ENCODE measurements around the gene BRIP1.

DNA sequence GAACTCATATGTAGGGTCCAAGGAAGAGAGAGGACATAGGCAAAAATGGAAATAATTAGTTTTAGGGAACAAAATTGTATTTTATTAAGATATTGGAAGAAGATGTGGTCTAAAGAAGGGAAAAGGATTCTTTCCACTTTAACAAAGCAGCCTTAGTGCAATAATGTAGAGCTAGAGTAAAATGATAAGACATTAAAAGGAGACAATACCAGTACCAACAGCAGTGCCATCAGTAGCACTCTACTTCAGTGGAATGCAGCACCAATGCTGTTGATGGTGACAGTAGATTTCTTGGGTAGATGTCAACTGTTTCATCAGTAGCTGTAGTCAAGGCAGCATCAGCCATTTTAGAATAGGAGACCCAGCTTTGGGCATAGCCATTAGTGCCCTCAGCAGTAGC lies 124.3 kb downstream of the BRIP1 start:
- TF ChIP-seq CEBPB (IDR thresholded peaks at IDR 0.05) (no peak), POLR2A (IDR thresholded peaks at IDR 0.05; ENCODE audit: low read length) (no peak), RAD21 (conservative IDR thresholded peaks at IDR 0.05 in 1 of 2, IDR thresholded peaks at IDR 0.05 in 1 of 2) (no peak), ESRRA (IDR thresholded peaks at IDR 0.05; ENCODE audit: borderline replicate concordance, low read length) (no peak), KDM1A (IDR thresholded peaks at IDR 0.05; ENCODE audit: low read depth) (no peak), MAZ (IDR thresholded peaks at IDR 0.05; ENCODE audit: borderline replicate concordance, low read depth, low read length) (no peak), JUN (IDR thresholded peaks at IDR 0.05) (no peak), POLR2AphosphoS2 (conservative IDR thresholded peaks at IDR 0.05; ENCODE audit: low read length) (no peak), BHLHE40 (IDR thresholded peaks at IDR 0.05; ENCODE audit: low read depth, low read length) (no peak), SMC3 (IDR thresholded peaks at IDR 0.05) (no peak)
- TF ChIP-seq, protein P1, sequence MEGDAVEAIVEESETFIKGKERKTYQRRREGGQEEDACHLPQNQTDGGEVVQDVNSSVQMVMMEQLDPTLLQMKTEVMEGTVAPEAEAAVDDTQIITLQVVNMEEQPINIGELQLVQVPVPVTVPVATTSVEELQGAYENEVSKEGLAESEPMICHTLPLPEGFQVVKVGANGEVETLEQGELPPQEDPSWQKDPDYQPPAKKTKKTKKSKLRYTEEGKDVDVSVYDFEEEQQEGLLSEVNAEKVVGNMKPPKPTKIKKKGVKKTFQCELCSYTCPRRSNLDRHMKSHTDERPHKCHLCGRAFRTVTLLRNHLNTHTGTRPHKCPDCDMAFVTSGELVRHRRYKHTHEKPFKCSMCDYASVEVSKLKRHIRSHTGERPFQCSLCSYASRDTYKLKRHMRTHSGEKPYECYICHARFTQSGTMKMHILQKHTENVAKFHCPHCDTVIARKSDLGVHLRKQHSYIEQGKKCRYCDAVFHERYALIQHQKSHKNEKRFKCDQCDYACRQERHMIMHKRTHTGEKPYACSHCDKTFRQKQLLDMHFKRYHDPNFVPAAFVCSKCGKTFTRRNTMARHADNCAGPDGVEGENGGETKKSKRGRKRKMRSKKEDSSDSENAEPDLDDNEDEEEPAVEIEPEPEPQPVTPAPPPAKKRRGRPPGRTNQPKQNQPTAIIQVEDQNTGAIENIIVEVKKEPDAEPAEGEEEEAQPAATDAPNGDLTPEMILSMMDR (IDR thresholded peaks at IDR 0.05) = no peak
- TF ChIP-seq, protein P2, sequence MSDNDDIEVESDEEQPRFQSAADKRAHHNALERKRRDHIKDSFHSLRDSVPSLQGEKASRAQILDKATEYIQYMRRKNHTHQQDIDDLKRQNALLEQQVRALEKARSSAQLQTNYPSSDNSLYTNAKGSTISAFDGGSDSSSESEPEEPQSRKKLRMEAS (IDR thresholded peaks at IDR 0.05) = no peak
